ENCODE measurements around the gene PASK.
A peak's percentile ranks its signal among the peaks of the same experiment; 100 is the strongest.

Gene PASK

DNA sequence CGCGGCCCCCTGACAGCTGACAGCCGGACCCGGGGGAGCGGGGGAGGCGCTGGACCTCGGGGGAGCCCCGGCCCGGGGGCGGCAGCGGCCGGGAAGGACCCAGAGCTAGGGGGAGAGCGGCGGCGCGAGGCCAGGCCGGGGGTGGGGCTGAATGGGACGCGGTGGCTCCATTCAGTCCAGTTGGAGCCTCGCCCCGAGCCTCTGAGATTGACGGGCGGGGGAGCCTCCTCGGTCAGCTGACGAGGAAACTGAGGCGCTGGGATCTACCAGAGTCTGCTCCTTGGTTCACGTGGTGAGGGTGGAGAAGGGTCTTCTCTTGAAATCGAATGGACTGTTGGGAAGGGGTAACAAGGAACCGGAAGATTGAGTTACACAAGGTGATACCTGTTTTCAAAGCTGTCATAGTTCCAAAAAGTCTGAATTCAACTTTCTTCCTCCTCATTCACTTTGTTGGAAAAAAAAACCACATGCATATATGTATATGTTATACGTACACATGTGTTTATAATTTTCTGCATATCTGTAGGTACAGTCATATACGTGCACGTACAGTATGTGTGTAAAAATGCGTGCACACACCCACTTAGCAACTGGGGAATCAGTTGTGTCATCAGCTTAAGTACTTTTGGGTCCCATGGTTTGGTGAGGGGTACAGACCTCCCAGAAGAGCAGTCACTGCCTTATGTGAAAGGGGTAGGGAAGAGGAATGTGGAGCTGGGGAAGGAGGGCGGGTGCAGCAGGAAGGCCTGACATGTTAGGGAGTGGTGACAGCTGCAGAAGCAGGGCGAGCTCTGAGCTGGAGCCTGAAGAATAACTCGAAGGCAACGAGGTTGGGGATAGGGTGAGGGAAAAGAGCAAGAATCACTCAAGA, 1.6 kb upstream of the PASK start:
- Histone ChIP-seq H3K4me3 (ENCODE audit: low read length) (peak overlapping the region; percentile 68), H3K27me3 (ENCODE audit: insufficient read depth, low read length) (no peaks in the 10 kb centered on the region), H2AFZ (ENCODE audit: low read depth, low read length) (peak overlapping the region; percentile 70), H3K9me3 (ENCODE audit: low read length) (no peaks in the 10 kb centered on the region), H3K4me1 (ENCODE audit: insufficient read depth, low read length) (peaks cover 14% of the 10 kb centered on the region), H3K36me3 (ENCODE audit: insufficient read depth, low read length) (peaks cover 4% of the 10 kb centered on the region)

- H3K4me1 ChIP-seq (ENCODE audit: insufficient read depth, low read length) = peaks cover 14% of the 10 kb centered on the region
- peaks cover 4% of the 10 kb centered on the region for H3K36me3 ChIP-seq (ENCODE audit: insufficient read depth, low read length)
- peak within 1 kb of the TSS; percentile 68 for H3K4me3 ChIP-seq (ENCODE audit: low read length)
- no peaks in the 10 kb centered on the region for H3K9me3 ChIP-seq (ENCODE audit: low read length)
- no peaks in the 10 kb centered on the region for H3K27me3 ChIP-seq (ENCODE audit: insufficient read depth, low read length)
- peak within 1 kb of the TSS; percentile 72 for H2AFZ ChIP-seq (ENCODE audit: low read depth, low read length)
Observed at GRCh38 chr2:241149925-241150659, 820 bp upstream of the PASK start, which contains the start of gene PPP1R7. PPP1R7 (plus strand) TSS chr2:241150467; CDS start chr2:241150496, 29 bp downstream.

DNA sequence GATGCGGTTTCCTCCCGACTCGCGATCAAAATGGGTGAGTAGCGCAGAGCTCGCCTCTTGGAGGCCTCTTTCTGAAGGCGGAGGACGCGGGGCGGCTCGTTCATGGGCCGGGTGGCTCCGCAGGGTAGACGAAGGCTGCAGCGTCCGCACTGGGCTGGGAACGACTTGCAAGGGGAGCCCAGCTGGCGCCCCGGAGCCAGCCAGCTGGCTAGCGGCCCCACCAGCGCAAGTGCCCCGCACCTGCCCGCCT, 328 bp upstream of the PASK start:
- H3K36me3 ChIP-seq (ENCODE audit: insufficient read depth, low read length) = peaks cover 4% of the 10 kb centered on the region
- peak overlapping the region; percentile 68 for H3K4me3 ChIP-seq (ENCODE audit: low read length)
- H3K4me1 ChIP-seq (ENCODE audit: insufficient read depth, low read length) = peaks cover 14% of the 10 kb centered on the region
- peak overlapping the region; percentile 72 for H2AFZ ChIP-seq (ENCODE audit: low read depth, low read length)
- no peaks in the 10 kb centered on the region for H3K27me3 ChIP-seq (ENCODE audit: insufficient read depth, low read length)
- no peaks in the 10 kb centered on the region for H3K9me3 ChIP-seq (ENCODE audit: low read length)

GRCh38 chr2:241148239-241148638, 1.0 kb downstream of the PASK start:
- Histone ChIP-seq H3K4me1 (ENCODE audit: insufficient read depth, low read length) (peaks cover 14% of the 10 kb centered on the region), H3K36me3 (ENCODE audit: insufficient read depth, low read length) (peaks cover under 1% of the 10 kb centered on the region), H2AFZ (ENCODE audit: low read depth, low read length) (peak overlapping the region; percentile 72), H3K4me3 (ENCODE audit: low read length) (peak overlapping the region; percentile 68), H3K27me3 (ENCODE audit: insufficient read depth, low read length) (no peaks in the 10 kb centered on the region), H3K9me3 (ENCODE audit: low read length) (no peaks in the 10 kb centered on the region)

DNA sequence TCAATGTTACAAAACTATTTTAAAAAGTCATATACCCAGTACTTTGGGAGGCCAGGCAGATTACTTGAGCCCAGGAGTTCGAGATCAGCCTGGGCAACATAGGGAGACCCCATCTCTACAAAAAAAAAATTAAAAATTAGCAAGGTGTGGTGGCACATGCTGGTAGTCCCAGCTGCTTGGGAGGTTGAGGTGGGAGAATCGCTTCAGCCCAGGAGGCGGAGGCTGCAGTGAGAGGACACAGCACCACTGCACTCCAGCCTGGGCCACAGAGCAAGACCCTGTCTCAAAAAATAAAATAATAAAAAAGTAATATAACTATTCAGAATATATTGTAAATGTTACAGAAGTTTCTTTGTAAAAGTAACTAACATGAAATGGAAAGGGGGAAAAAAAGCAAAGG, 1.9 kb downstream of the PASK start:
- Histone ChIP-seq H2AFZ (ENCODE audit: low read depth, low read length) (no peak overlapping the region), H3K27me3 (ENCODE audit: insufficient read depth, low read length) (no peaks in the 10 kb centered on the region), H3K9me3 (ENCODE audit: low read length) (no peaks in the 10 kb centered on the region), H3K4me3 (ENCODE audit: low read length) (no peak overlapping the region), H3K4me1 (ENCODE audit: insufficient read depth, low read length) (peaks cover 14% of the 10 kb centered on the region), H3K36me3 (ENCODE audit: insufficient read depth, low read length) (peaks cover 2% of the 10 kb centered on the region)

DNA sequence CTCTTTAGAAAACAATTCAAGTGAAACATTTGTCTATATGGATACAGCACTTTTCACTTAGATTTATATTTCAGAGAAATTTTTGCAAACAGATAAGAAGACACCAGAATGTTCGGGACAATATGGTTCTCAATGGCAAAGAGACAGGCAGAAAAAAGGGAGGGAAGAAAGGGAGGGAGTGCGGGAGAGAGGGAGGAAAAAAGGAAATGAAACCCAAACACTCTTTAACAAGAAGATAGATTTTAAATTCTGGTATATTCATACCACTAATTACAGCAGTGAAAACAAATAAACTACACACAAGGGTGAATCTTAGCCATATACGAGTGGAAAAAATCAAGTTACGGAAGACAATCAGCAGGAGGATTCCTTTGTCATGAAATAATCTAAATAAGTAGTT, 3.0 kb downstream of the PASK start:
- Histone ChIP-seq H3K4me3 (ENCODE audit: low read length) (no peak overlapping the region), H3K4me1 (ENCODE audit: insufficient read depth, low read length) (peaks cover 14% of the 10 kb centered on the region), H3K36me3 (ENCODE audit: insufficient read depth, low read length) (peaks cover 4% of the 10 kb centered on the region), H3K27me3 (ENCODE audit: insufficient read depth, low read length) (no peaks in the 10 kb centered on the region), H2AFZ (ENCODE audit: low read depth, low read length) (no peak overlapping the region), H3K9me3 (ENCODE audit: low read length) (no peaks in the 10 kb centered on the region)

DNA sequence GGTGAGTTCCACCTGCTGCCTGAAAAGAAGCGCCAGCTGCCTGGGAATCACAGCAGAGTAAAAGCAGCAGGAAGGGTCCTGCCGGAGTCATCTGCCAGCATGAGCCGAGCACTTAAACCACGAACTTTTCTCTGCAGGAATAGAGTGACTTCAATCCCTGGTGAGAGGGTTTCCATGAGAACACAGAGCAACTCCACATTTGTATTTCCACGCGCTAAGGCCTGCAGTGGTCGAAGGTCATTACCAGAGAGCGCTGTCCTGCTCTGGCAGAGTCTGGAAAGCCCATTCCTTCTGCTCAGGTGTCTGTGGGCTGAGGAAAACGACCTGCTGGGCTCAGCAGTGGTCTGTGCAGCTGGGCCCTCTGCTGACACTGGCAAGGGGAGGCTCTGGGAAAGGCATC, 6.7 kb downstream of the PASK start:
- no peak overlapping the region for H3K4me3 ChIP-seq (ENCODE audit: low read length)
- H3K4me1 ChIP-seq (ENCODE audit: insufficient read depth, low read length) = no peaks in the 10 kb centered on the region
- H2AFZ ChIP-seq (ENCODE audit: low read depth, low read length) = no peak overlapping the region
- H3K27me3 ChIP-seq (ENCODE audit: insufficient read depth, low read length) = no peaks in the 10 kb centered on the region
- H3K36me3 ChIP-seq (ENCODE audit: insufficient read depth, low read length) = peaks cover 28% of the 10 kb centered on the region
- no peaks in the 10 kb centered on the region for H3K9me3 ChIP-seq (ENCODE audit: low read length)

GRCh38 chr2:241142063-241142462, 7.2 kb downstream of the PASK start:
- Histone ChIP-seq H3K27me3 (ENCODE audit: insufficient read depth, low read length) (no peaks in the 10 kb centered on the region), H3K4me1 (ENCODE audit: insufficient read depth, low read length) (no peaks in the 10 kb centered on the region), H2AFZ (ENCODE audit: low read depth, low read length) (no peak overlapping the region), H3K36me3 (ENCODE audit: insufficient read depth, low read length) (peaks cover 33% of the 10 kb centered on the region), H3K4me3 (ENCODE audit: low read length) (no peak overlapping the region), H3K9me3 (ENCODE audit: low read length) (no peaks in the 10 kb centered on the region)

DNA sequence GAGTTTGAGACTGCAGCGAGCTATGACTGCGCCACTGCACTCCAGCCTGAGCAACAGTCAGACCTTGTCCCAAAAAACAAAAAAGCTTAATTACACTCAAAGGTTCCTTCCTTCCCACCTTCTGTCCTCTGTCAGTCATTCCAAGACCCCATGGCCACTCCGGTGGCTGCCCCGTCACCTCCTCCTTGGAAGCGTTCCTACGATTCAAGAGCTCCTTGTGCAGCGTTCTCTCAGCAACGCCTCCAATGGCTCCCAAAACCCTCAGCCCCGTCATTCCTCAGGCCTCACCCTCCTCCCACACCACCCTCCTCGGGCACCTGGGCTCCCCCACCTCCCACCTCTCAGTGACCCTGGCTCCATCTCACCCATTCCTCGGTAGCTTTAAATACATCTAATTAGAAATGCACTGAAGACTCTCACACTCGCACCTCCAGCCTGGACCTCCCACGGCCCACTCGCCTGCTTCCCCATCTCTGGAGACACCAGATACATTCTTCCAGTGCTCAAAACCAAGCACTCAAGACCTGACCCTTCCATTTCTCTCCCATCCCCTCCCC, 8.0 kb downstream of the PASK start:
- H2AFZ ChIP-seq (ENCODE audit: low read depth, low read length) = no peak overlapping the region
- no peaks in the 10 kb centered on the region for H3K9me3 ChIP-seq (ENCODE audit: low read length)
- H3K36me3 ChIP-seq (ENCODE audit: insufficient read depth, low read length) = peaks cover 39% of the 10 kb centered on the region

GRCh38 chr2:241140445-241140840, 8.8 kb downstream of the PASK start:
- Histone ChIP-seq H3K4me3 (ENCODE audit: low read length) (no peak overlapping the region), H3K9me3 (ENCODE audit: low read length) (no peaks in the 10 kb centered on the region), H3K4me1 (ENCODE audit: insufficient read depth, low read length) (no peaks in the 10 kb centered on the region), H3K36me3 (ENCODE audit: insufficient read depth, low read length) (peaks cover 45% of the 10 kb centered on the region), H3K27me3 (ENCODE audit: insufficient read depth, low read length) (no peaks in the 10 kb centered on the region), H2AFZ (ENCODE audit: low read depth, low read length) (no peak overlapping the region)

More for the DNA sequence above, 8.0 kb downstream of the PASK start:
- Histone ChIP-seq H3K27me3 (ENCODE audit: insufficient read depth, low read length) (no peaks in the 10 kb centered on the region), H3K4me1 (ENCODE audit: insufficient read depth, low read length) (no peaks in the 10 kb centered on the region), H3K4me3 (ENCODE audit: low read length) (no peak overlapping the region)

GRCh38 chr2:241139531-241140444, 9.5 kb downstream of the PASK start:
- no peaks in the 10 kb centered on the region for H3K9me3 ChIP-seq (ENCODE audit: low read length)
- no peak overlapping the region for H2AFZ ChIP-seq (ENCODE audit: low read depth, low read length)
- no peaks in the 10 kb centered on the region for H3K4me1 ChIP-seq (ENCODE audit: insufficient read depth, low read length)
- H3K36me3 ChIP-seq (ENCODE audit: insufficient read depth, low read length) = peaks cover 49% of the 10 kb centered on the region
- no peak overlapping the region for H3K4me3 ChIP-seq (ENCODE audit: low read length)
- H3K27me3 ChIP-seq (ENCODE audit: insufficient read depth, low read length) = no peaks in the 10 kb centered on the region

DNA sequence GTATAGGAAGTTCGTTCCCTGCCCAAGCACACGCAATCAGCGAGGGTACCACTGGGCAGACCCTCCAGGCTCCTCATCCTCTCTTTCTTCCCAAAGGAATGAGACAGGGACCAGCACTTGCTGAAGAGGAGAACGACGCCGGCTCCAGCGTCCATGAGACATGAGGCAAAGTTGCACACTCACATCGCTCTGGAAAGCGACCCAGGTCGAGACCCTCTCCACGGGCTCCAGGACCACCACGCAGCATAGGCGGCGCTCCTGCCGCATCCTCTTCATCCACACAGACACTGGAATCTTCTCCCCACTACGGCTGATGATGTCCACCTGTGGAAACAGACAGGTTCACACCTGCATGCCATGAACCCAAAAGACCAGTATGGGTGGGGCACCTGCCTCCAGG, 10.8 kb downstream of the PASK start:
- Histone ChIP-seq H2AFZ (ENCODE audit: low read depth, low read length) (no peak overlapping the region), H3K27me3 (ENCODE audit: insufficient read depth, low read length) (no peaks in the 10 kb centered on the region), H3K9me3 (ENCODE audit: low read length) (no peaks in the 10 kb centered on the region), H3K4me3 (ENCODE audit: low read length) (no peak overlapping the region), H3K4me1 (ENCODE audit: insufficient read depth, low read length) (no peaks in the 10 kb centered on the region), H3K36me3 (ENCODE audit: insufficient read depth, low read length) (peaks cover 51% of the 10 kb centered on the region)
